Activated CD4-positive, alpha-beta memory T cell treated with anti-CD3 and anti-CD28 coated beads for 36 hours (primary cell): ENCODE measurements around the gene CA10. TPM values are rescaled to one million over a fixed set of nuclear protein-coding genes. Genes with fewer than 3 reads are reported as not detected.

Experiments
- CTCF ChIA-PET: fragments of 350-600 bp; sonication (Branson Sonifier 250); formaldehyde crosslinking; loops from one replicate; lab custom pipeline; 2021; ENCODE audit warnings: antibody characterized with exemption, inconsistent platforms; lab: Charles Lee
- POLR2A ChIA-PET: fragments of 350-600 bp; sonication (Branson Sonifier 250); formaldehyde crosslinking; loops from one replicate; lab custom pipeline; 2021; ENCODE audit warnings: antibody characterized with exemption; lab: Charles Lee
- DNase-seq: peaks from one replicate; pipeline ENCODE4 v3.0.0-alpha.2; 2020
- H3K27ac Mint-ChIP-seq: one replicate; pipeline ENCODE4 v1.8.0; 2021; ENCODE audit warnings: mixed read lengths
- H3K27me3 Mint-ChIP-seq: one replicate; pipeline ENCODE4 v1.8.0; 2021; ENCODE audit warnings: mixed read lengths
- H3K36me3 Mint-ChIP-seq: one replicate; pipeline ENCODE4 v1.8.0; 2021; ENCODE audit warnings: mixed read lengths
- H3K4me1 Mint-ChIP-seq: one replicate; pipeline ENCODE4 v1.8.0; 2021; ENCODE audit warnings: low read depth, mixed read lengths
- H3K4me3 Mint-ChIP-seq: one replicate; pipeline ENCODE4 v1.8.0; 2021; ENCODE audit warnings: mild to moderate bottlenecking, mixed read lengths
- H3K9me3 Mint-ChIP-seq: one replicate; pipeline ENCODE4 v1.8.0; 2021; ENCODE audit warnings: mixed read lengths
- intact Hi-C: fragments of 100-400 bp; cut with micrococcal nuclease; formaldehyde crosslinking; loops from one replicate; pipeline ENCODE4 v1.15.1; 2023
- total RNA-seq, 2 experiments: library from RNA; stranded (reverse); gene quantifications; one replicate each; pipeline ENCODE4 v1.2.3, GENCODE V29; 2021

The CA10 gene
- total RNA-seq, 2 experiments from 2014 or later, result not detected

GRCh38 chr17:52030052-52030451 lies 128.5 kb downstream of the CA10 start:
- POLR2A ChIA-PET, result no interaction called here
- H3K4me1 Mint-ChIP-seq, result no peaks in the 10 kb centered on the region
- intact Hi-C loops, result no loop called here

GRCh38 chr17:52027620-52028295 lies 130.8 kb downstream of the CA10 start:
- DNase-seq, result no peak
- ChIA-PET CTCF (no interaction called here), POLR2A (no interaction called here)
- no peaks in the 10 kb centered on the region for H3K9me3 Mint-ChIP-seq
- no peak overlapping the region for H3K27ac Mint-ChIP-seq
- peaks cover 1% of the 10 kb centered on the region for H3K27me3 Mint-ChIP-seq
- H3K4me3 Mint-ChIP-seq, result no peak overlapping the region
- intact Hi-C loops, result no loop called here
- H3K36me3 Mint-ChIP-seq, result no peaks in the 10 kb centered on the region
- H3K4me1 Mint-ChIP-seq, result no peaks in the 10 kb centered on the region

More at GRCh38 chr17:52030052-52030451, 128.5 kb downstream of the CA10 start:
- Mint-ChIP-seq H3K9me3 (no peaks in the 10 kb centered on the region), H3K27ac (no peak overlapping the region), H3K4me3 (no peak overlapping the region), H3K27me3 (peaks cover 1% of the 10 kb centered on the region), H3K36me3 (no peaks in the 10 kb centered on the region)
- DNase-seq, result no peak
- CTCF ChIA-PET, result no interaction called here

GRCh38 chr17:52027081-52027480 lies 131.4 kb downstream of the CA10 start:
- no peaks in the 10 kb centered on the region for H3K36me3 Mint-ChIP-seq
- CTCF ChIA-PET, result no interaction called here
- no peaks in the 10 kb centered on the region for H3K9me3 Mint-ChIP-seq
- no peak overlapping the region for H3K4me3 Mint-ChIP-seq
- DNase-seq, result no peak
- H3K27me3 Mint-ChIP-seq, result peaks cover 1% of the 10 kb centered on the region
- intact Hi-C loops, result no loop called here
- POLR2A ChIA-PET, result no interaction called here
- H3K27ac Mint-ChIP-seq, result no peak overlapping the region
- H3K4me1 Mint-ChIP-seq, result no peaks in the 10 kb centered on the region

- H3K36me3 Mint-ChIP-seq, result no peaks in the 10 kb centered on the region
- no peaks in the 10 kb centered on the region for H3K4me1 Mint-ChIP-seq
- H3K27ac Mint-ChIP-seq, result no peak overlapping the region
- no peaks in the 10 kb centered on the region for H3K9me3 Mint-ChIP-seq
- CTCF ChIA-PET, result no interaction called here
- POLR2A ChIA-PET, result no interaction called here
- H3K27me3 Mint-ChIP-seq, result peaks cover 1% of the 10 kb centered on the region
- DNase-seq, result no peak
- H3K4me3 Mint-ChIP-seq, result no peak overlapping the region
- intact Hi-C loops, result no loop called here
Observed at GRCh38 chr17:52026075-52026474, 132.4 kb downstream of the CA10 start.

GRCh38 chr17:52025236-52025635 lies 133.3 kb downstream of the CA10 start:
- POLR2A ChIA-PET, result no interaction called here
- H3K27ac Mint-ChIP-seq, result no peak overlapping the region
- no peaks in the 10 kb centered on the region for H3K9me3 Mint-ChIP-seq
- no peaks in the 10 kb centered on the region for H3K36me3 Mint-ChIP-seq
- intact Hi-C loops, result no loop called here
- no peak overlapping the region for H3K4me3 Mint-ChIP-seq
- CTCF ChIA-PET, result no interaction called here
- DNase-seq, result no peak
- no peaks in the 10 kb centered on the region for H3K4me1 Mint-ChIP-seq
- H3K27me3 Mint-ChIP-seq, result peaks cover 3% of the 10 kb centered on the region

GRCh38 chr17:52024300-52024870 lies 134.1 kb downstream of the CA10 start:
- intact Hi-C loops, result no loop called here
- ChIA-PET CTCF (no interaction called here), POLR2A (no interaction called here)

GRCh38 chr17:52011064-52011463 lies 147.4 kb downstream of the CA10 start:
- Mint-ChIP-seq H3K9me3 (no peaks in the 10 kb centered on the region), H3K36me3 (no peaks in the 10 kb centered on the region), H3K4me1 (no peaks in the 10 kb centered on the region), H3K27ac (no peak overlapping the region), H3K27me3 (peaks cover 3% of the 10 kb centered on the region), H3K4me3 (no peak overlapping the region)
- ChIA-PET CTCF (no interaction called here), POLR2A (no interaction called here)
- intact Hi-C loops, result no loop called here
- no peak for DNase-seq

More at GRCh38 chr17:52024300-52024870, 134.1 kb downstream of the CA10 start:
- no peak for DNase-seq
- Mint-ChIP-seq H3K27ac (no peak overlapping the region), H3K27me3 (peaks cover 1% of the 10 kb centered on the region), H3K4me3 (no peak overlapping the region), H3K36me3 (no peaks in the 10 kb centered on the region), H3K4me1 (no peaks in the 10 kb centered on the region), H3K9me3 (no peaks in the 10 kb centered on the region)

GRCh38 chr17:51999654-52000053 lies 158.9 kb downstream of the CA10 start:
- DNase-seq, result no peak
- H3K4me1 Mint-ChIP-seq, result no peaks in the 10 kb centered on the region
- H3K9me3 Mint-ChIP-seq, result no peaks in the 10 kb centered on the region
- H3K4me3 Mint-ChIP-seq, result no peak overlapping the region
- CTCF ChIA-PET, result no interaction called here
- intact Hi-C loops, result no loop called here
- POLR2A ChIA-PET, result no interaction called here
- no peak overlapping the region for H3K27ac Mint-ChIP-seq
- no peaks in the 10 kb centered on the region for H3K27me3 Mint-ChIP-seq
- H3K36me3 Mint-ChIP-seq, result no peaks in the 10 kb centered on the region

GRCh38 chr17:51997723-51998122 lies 160.8 kb downstream of the CA10 start:
- H3K36me3 Mint-ChIP-seq, result no peaks in the 10 kb centered on the region
- intact Hi-C loops, result no loop called here
- POLR2A ChIA-PET, result no interaction called here
- no peak for DNase-seq
- H3K4me3 Mint-ChIP-seq, result no peak overlapping the region
- H3K27me3 Mint-ChIP-seq, result no peaks in the 10 kb centered on the region
- no peaks in the 10 kb centered on the region for H3K9me3 Mint-ChIP-seq
- CTCF ChIA-PET, result no interaction called here
- no peaks in the 10 kb centered on the region for H3K4me1 Mint-ChIP-seq
- no peak overlapping the region for H3K27ac Mint-ChIP-seq

- ChIA-PET POLR2A (no interaction called here), CTCF (no interaction called here)
- Mint-ChIP-seq H3K4me3 (no peak overlapping the region), H3K27ac (no peak overlapping the region), H3K27me3 (no peaks in the 10 kb centered on the region), H3K4me1 (no peaks in the 10 kb centered on the region), H3K36me3 (no peaks in the 10 kb centered on the region), H3K9me3 (no peaks in the 10 kb centered on the region)
- intact Hi-C loops, result no loop called here
- DNase-seq, result no peak
Observed at GRCh38 chr17:51995797-51996403, 162.6 kb downstream of the CA10 start.

- ChIA-PET CTCF (no interaction called here), POLR2A (no interaction called here)
- H3K27me3 Mint-ChIP-seq, result no peaks in the 10 kb centered on the region
Observed at GRCh38 chr17:51992864-51993416, 165.6 kb downstream of the CA10 start.

GRCh38 chr17:51971121-51971520 lies 187.4 kb downstream of the CA10 start:
- Mint-ChIP-seq H3K27ac (no peak overlapping the region), H3K36me3 (no peaks in the 10 kb centered on the region), H3K27me3 (peaks cover 3% of the 10 kb centered on the region), H3K4me1 (no peaks in the 10 kb centered on the region), H3K4me3 (no peak overlapping the region), H3K9me3 (peaks cover 7% of the 10 kb centered on the region)
- POLR2A ChIA-PET, result no interaction called here
- CTCF ChIA-PET, result interaction anchor here (1.5 kb wide), 1 partner anchor 207 kb away, joined by 3 read pairs; no protein-coding TSS in a partner anchor
- intact Hi-C loops, result no loop called here
- DNase-seq, result no peak

More at GRCh38 chr17:51992864-51993416, 165.6 kb downstream of the CA10 start:
- DNase-seq, result no peak
- H3K27ac Mint-ChIP-seq, result no peak overlapping the region
- H3K36me3 Mint-ChIP-seq, result no peaks in the 10 kb centered on the region
- intact Hi-C loops, result no loop called here
- H3K4me1 Mint-ChIP-seq, result no peaks in the 10 kb centered on the region
- H3K9me3 Mint-ChIP-seq, result no peaks in the 10 kb centered on the region
- no peak overlapping the region for H3K4me3 Mint-ChIP-seq
